CD4-positive, alpha-beta T cell (primary cell): Measurements from ENCODE around the gene TCTN2. TPM values are rescaled to one million over a fixed set of nuclear protein-coding genes. Genes with fewer than 3 reads are reported as not detected.

Experiments
- ATAC-seq: fragments of 200-7000 bp; cut with Tn5 transposase; one replicate; pipeline ENCODE4 v1.10.0; 2022; ENCODE audit warnings: mild to moderate bottlenecking; ENCODE audit not compliant: poor library complexity
- CTCF ChIA-PET: fragments of 350-600 bp; sonication (Branson Sonifier 250); formaldehyde crosslinking; loops from one replicate; lab custom pipeline; 2021; ENCODE audit warnings: antibody characterized with exemption, inconsistent platforms; lab: Charles Lee
- POLR2A ChIA-PET: fragments of 350-600 bp; sonication (Branson Sonifier 250); formaldehyde crosslinking; loops from one replicate; lab custom pipeline; 2021; ENCODE audit warnings: antibody characterized with exemption, inconsistent platforms; lab: Charles Lee
- DNase-seq, 14 experiments: peaks; one replicate each; pipeline ENCODE4 v3.0.0-alpha.2; 2013 to 2020; ENCODE audit warnings: mixed read lengths in 2 of 14
- H3K27ac ChIP-seq, 2 donors: one replicate each; pipeline versions ENCODE4 v1.5.1 to v1.7.0; 2013; ENCODE audit warnings: low read length in 2 of 2, low read depth in 1 of 2, mild to moderate bottlenecking in 1 of 2
- H3K27me3 ChIP-seq, 2 experiments: 1 replicate in 1 of 2; 2 replicates in 1 of 2; pipeline versions ENCODE4 v1.6.1 to v1.7.0; 2013; ENCODE audit warnings: low read length in 2 of 2, control low read depth in 1 of 2, mild to moderate bottlenecking in 1 of 2, moderate library complexity in 1 of 2; ENCODE audit not compliant: insufficient read depth in 2 of 2, control insufficient read depth in 1 of 2
- H3K36me3 ChIP-seq: one replicate; pipeline ENCODE4 v1.6.1; 2013; ENCODE audit warnings: low read length, control low read depth; ENCODE audit not compliant: insufficient read depth
- H3K4me1 ChIP-seq: one replicate; pipeline ENCODE4 v1.6.1; 2013; ENCODE audit warnings: low read length, control low read depth; ENCODE audit not compliant: insufficient read depth
- H3K4me3 ChIP-seq: one replicate; pipeline ENCODE4 v1.5.1; 2013; ENCODE audit warnings: mild to moderate bottlenecking, low read length, moderate library complexity
- H3K9me3 ChIP-seq, 2 experiments: 1 replicate in 1 of 2; 2 replicates in 1 of 2; pipeline versions ENCODE4 v1.6.1 to v1.7.0; 2013; ENCODE audit warnings: low read length in 2 of 2, mild to moderate bottlenecking in 2 of 2, control low read depth in 1 of 2, moderate library complexity in 1 of 2; ENCODE audit not compliant: control insufficient read depth in 1 of 2, insufficient read depth in 1 of 2
- H3K27ac Mint-ChIP-seq: one replicate; pipeline ENCODE4 v1.8.0; 2020; ENCODE audit warnings: mixed read lengths
- H3K27me3 Mint-ChIP-seq: one replicate; pipeline ENCODE4 v1.8.0; 2021; ENCODE audit warnings: mixed read lengths
- H3K36me3 Mint-ChIP-seq: one replicate; pipeline ENCODE4 v1.8.0; 2021; ENCODE audit warnings: low read depth, mixed read lengths
- H3K4me1 Mint-ChIP-seq: one replicate; pipeline ENCODE4 v1.8.0; 2021; ENCODE audit warnings: low read depth, mixed read lengths
- H3K4me3 Mint-ChIP-seq: one replicate; pipeline ENCODE4 v1.8.0; 2020; ENCODE audit warnings: mild to moderate bottlenecking, mixed read lengths
- H3K9me3 Mint-ChIP-seq: one replicate; pipeline ENCODE4 v1.8.0; 2020; ENCODE audit warnings: mixed read lengths
- intact Hi-C, 2 experiments: fragments of 100-400 bp; cut with DNase I in 1 of 2; cut with micrococcal nuclease in 1 of 2; formaldehyde crosslinking; loops; one replicate each; pipeline versions ENCODE4 v1.15.1 to v1.9.0; 2023 to 2025; cut with DNase I, micrococcal nuclease
- total RNA-seq, 174 experiments: library from RNA in 2 of 174; stranded (reverse) in 2 of 174; gene quantifications; one replicate each; pipeline ENCODE4 v1.2.3 and lab custom pipeline; 2021 to 2026
- TF ChIP-seq, protein P1 (sequence below): fragments of 200-600 bp; IDR thresholded peaks from one replicate; pipeline ENCODE4 v1.8.0; 2022; ENCODE audit warnings: antibody characterized with exemption, mild to moderate bottlenecking

Gene TCTN2
- total RNA-seq, 2 experiments from 2014 or later: 3.2 to 3.5 TPM

DNA sequence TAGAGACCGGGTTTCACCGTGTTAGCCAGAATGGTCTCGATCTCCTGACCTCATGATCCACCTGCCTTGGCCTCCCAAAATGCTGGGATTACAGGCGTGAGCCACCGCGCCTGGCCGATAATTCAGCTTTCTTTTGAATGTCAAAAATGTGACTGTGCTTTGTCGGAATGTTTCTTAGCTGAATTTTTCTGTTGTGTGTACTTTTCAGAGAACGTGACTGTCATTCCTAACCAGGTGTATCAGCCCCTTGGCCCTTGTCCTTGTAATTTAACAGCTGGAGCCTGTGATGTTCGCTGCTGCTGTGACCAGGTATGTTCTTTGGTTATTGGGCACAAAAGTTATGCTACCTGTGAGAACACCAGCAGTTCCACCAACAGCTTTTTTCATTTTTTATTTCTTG is 8.1 kb downstream of the TCTN2 start:
- TF ChIP-seq, protein P1, sequence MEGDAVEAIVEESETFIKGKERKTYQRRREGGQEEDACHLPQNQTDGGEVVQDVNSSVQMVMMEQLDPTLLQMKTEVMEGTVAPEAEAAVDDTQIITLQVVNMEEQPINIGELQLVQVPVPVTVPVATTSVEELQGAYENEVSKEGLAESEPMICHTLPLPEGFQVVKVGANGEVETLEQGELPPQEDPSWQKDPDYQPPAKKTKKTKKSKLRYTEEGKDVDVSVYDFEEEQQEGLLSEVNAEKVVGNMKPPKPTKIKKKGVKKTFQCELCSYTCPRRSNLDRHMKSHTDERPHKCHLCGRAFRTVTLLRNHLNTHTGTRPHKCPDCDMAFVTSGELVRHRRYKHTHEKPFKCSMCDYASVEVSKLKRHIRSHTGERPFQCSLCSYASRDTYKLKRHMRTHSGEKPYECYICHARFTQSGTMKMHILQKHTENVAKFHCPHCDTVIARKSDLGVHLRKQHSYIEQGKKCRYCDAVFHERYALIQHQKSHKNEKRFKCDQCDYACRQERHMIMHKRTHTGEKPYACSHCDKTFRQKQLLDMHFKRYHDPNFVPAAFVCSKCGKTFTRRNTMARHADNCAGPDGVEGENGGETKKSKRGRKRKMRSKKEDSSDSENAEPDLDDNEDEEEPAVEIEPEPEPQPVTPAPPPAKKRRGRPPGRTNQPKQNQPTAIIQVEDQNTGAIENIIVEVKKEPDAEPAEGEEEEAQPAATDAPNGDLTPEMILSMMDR: no peak
- H3K4me1 Mint-ChIP-seq: no peaks in the 10 kb centered on the region
- H3K4me1 ChIP-seq: no peaks in the 10 kb centered on the region
- DNase-seq: no peak
- H3K27ac Mint-ChIP-seq: no peak overlapping the region
- peaks cover 44% of the 10 kb centered on the region for H3K36me3 Mint-ChIP-seq
- no peak overlapping the region for H3K4me3 Mint-ChIP-seq
- no peak for ATAC-seq
- intact Hi-C loops: no loop called here
- no peak overlapping the region for H3K4me3 ChIP-seq
- H3K27me3 Mint-ChIP-seq: no peaks in the 10 kb centered on the region
- no peak overlapping the region for H3K27ac ChIP-seq
- H3K27me3 ChIP-seq: no peaks in the 10 kb centered on the region
- POLR2A ChIA-PET: no interaction called here
- peaks cover 12% of the 10 kb centered on the region for H3K36me3 ChIP-seq
- CTCF ChIA-PET: no interaction called here
- no peaks in the 10 kb centered on the region for H3K9me3 ChIP-seq
- no peaks in the 10 kb centered on the region for H3K9me3 Mint-ChIP-seq

- CTCF ChIA-PET: no interaction called here
- Mint-ChIP-seq H3K4me1 (no peaks in the 10 kb centered on the region), H3K27me3 (no peaks in the 10 kb centered on the region), H3K4me3 (no peak overlapping the region), H3K9me3 (no peaks in the 10 kb centered on the region), H3K27ac (no peak overlapping the region), H3K36me3 (peaks cover 34% of the 10 kb centered on the region)
- H3K27me3 ChIP-seq: no peaks in the 10 kb centered on the region
- DNase-seq (peak in 2 of 14 experiments; percentile 3 to 5), ATAC-seq (no peak)
- TF ChIP-seq, protein P1: no peak
- H3K36me3 ChIP-seq: peaks cover 3% of the 10 kb centered on the region
- no peaks in the 10 kb centered on the region for H3K4me1 ChIP-seq
- no peak overlapping the region for H3K27ac ChIP-seq
- no peak overlapping the region for H3K4me3 ChIP-seq
- intact Hi-C loops: no loop called here
- POLR2A ChIA-PET: no interaction called here
- H3K9me3 ChIP-seq: no peaks in the 10 kb centered on the region
Observed at GRCh38 chr12:123681605-123682004, 10.7 kb downstream of the TCTN2 start.

- TF ChIP-seq, protein P1: no peak
- Histone ChIP-seq H3K27me3 (no peaks in the 10 kb centered on the region), H3K36me3 (peaks cover 5% of the 10 kb centered on the region), H3K4me1 (no peaks in the 10 kb centered on the region), H3K27ac (no peak overlapping the region), H3K4me3 (no peak overlapping the region), H3K9me3 (no peaks in the 10 kb centered on the region)
- ChIA-PET CTCF (no interaction called here), POLR2A (no interaction called here)
- Mint-ChIP-seq H3K9me3 (no peaks in the 10 kb centered on the region), H3K27ac (no peak overlapping the region), H3K27me3 (no peaks in the 10 kb centered on the region), H3K36me3 (peaks cover 31% of the 10 kb centered on the region), H3K4me1 (no peaks in the 10 kb centered on the region), H3K4me3 (no peak overlapping the region)
- DNase-seq (no peak), ATAC-seq (no peak)
- intact Hi-C loops: no loop called here
Observed at GRCh38 chr12:123683964-123684363, 13.1 kb downstream of the TCTN2 start.
